Smooth muscle cell (in vitro differentiated cells): ENCODE measurements around the gene CDC25A. TPM values are rescaled to one million over a fixed set of nuclear protein-coding genes. Genes with fewer than 3 reads are reported as not detected.
A peak's percentile ranks its signal among the peaks of the same experiment; 100 is the strongest.

Experiments
- DNase-seq: peaks from one replicate; lab custom pipeline; 2025; ENCODE audit not compliant: unreplicated experiment; lab: John Stamatoyannopoulos, UW
- H2AFZ ChIP-seq: fragments of 200-600 bp; sonication (generic); 2 replicates; pipeline ENCODE4 v1.6.0; 2016; ENCODE audit warnings: antibody characterized with exemption, low read depth, mild to moderate bottlenecking
- H3F3A ChIP-seq: fragments of 200-600 bp; sonication (generic); 2 replicates; pipeline ENCODE4 v1.6.0; 2017; ENCODE audit warnings: antibody characterized with exemption, low read depth
- H3K27ac ChIP-seq: fragments of 200-600 bp; sonication (generic); 2 replicates; pipeline ENCODE4 v1.5.1; 2016; ENCODE audit warnings: low read depth, mild to moderate bottlenecking
- H3K27me3 ChIP-seq: fragments of 200-600 bp; sonication (generic); 2 replicates; pipeline ENCODE4 v1.6.1; 2016; ENCODE audit warnings: low read depth, mild to moderate bottlenecking
- H3K36me3 ChIP-seq: fragments of 200-600 bp; sonication (generic); 2 replicates; pipeline ENCODE4 v1.5.1; 2016; ENCODE audit warnings: low read depth
- H3K4me1 ChIP-seq: fragments of 200-600 bp; sonication (generic); 2 replicates; pipeline ENCODE4 v1.5.1; 2016; ENCODE audit warnings: low read depth
- H3K4me2 ChIP-seq: fragments of 200-600 bp; sonication (generic); 2 replicates; pipeline ENCODE4 v1.6.0; 2016; ENCODE audit warnings: mild to moderate bottlenecking
- H3K4me3 ChIP-seq: fragments of 200-600 bp; sonication (generic); 2 replicates; pipeline ENCODE4 v1.5.1; 2016; ENCODE audit warnings: mild to moderate bottlenecking
- H3K79me2 ChIP-seq: fragments of 200-600 bp; sonication (generic); 2 replicates; pipeline ENCODE4 v1.6.0; 2016; ENCODE audit warnings: low read depth, mild to moderate bottlenecking
- H3K9ac ChIP-seq: fragments of 200-600 bp; sonication (generic); 2 replicates; pipeline ENCODE4 v1.6.0; 2016; ENCODE audit warnings: low read depth
- H3K9me3 ChIP-seq: fragments of 200-600 bp; sonication (generic); replicated peaks from 2 replicates; pipeline ENCODE4 v1.5.1; 2016; ENCODE audit warnings: low read depth
- H4K20me1 ChIP-seq: fragments of 200-600 bp; sonication (generic); 2 replicates; pipeline ENCODE4 v1.6.0; 2016; ENCODE audit warnings: low read depth
- CTCF ChIP-seq: fragments of 200-600 bp; sonication (generic); IDR thresholded peaks from 2 replicates; pipeline ENCODE4 v1.5.1; 2017; ENCODE audit warnings: borderline replicate concordance, mild to moderate bottlenecking, antibody characterized with exemption; ENCODE audit not compliant: insufficient read depth, poor library complexity, severe bottlenecking
- WGBS: methylation state at CpG from one replicate; pipeline ENCODE4 v1.1.7; 2016; ENCODE audit warnings: low lambda C conversion rate; 5-methylcytosine and 5-hydroxymethylcytosine counted together
- polyA plus RNA-seq: library from polyadenylated mRNA; unstranded; fragments of >200 nt; fragmentation: Nextera tagmentation; extraction: Ambion mirVana; gene quantifications from 2 replicates; pipeline ENCODE4 v1.2.1, GENCODE V29; 2016
- total RNA-seq: library from RNA; depleted of rRNA; stranded (reverse); fragments of >200 nt; gene quantifications from 2 replicates; pipeline ENCODE4 v1.2.3, GENCODE V29; 2014

The CDC25A gene
- total RNA-seq (2.5 and 4.9 TPM in 2 replicates), polyA plus RNA-seq (4.2 and 4.7 TPM in 2 replicates)

GRCh38 chr3:48188266-48189201 lies at the start of gene CDC25A:
TSS of gene CDC25A (minus strand) at chr3:48188417. CDS start at chr3:48187947, 470 bp downstream.
- H3K9me3 ChIP-seq, result no peaks in the 10 kb centered on the region

GRCh38 chr3:48236531-48236930 lies 48.3 kb upstream of the CDC25A start:
- Histone ChIP-seq H3K4me1 (peaks cover 18% of the 10 kb centered on the region), H3F3A (peaks cover 5% of the 10 kb centered on the region), H3K27ac (no peak overlapping the region), H4K20me1 (no peaks in the 10 kb centered on the region), H3K4me3 (no peak overlapping the region), H2AFZ (no peak overlapping the region), H3K79me2 (no peaks in the 10 kb centered on the region), H3K36me3 (no peaks in the 10 kb centered on the region), H3K4me2 (no peak overlapping the region), H3K9me3 (no peaks in the 10 kb centered on the region), H3K9ac (no peak overlapping the region), H3K27me3 (no peaks in the 10 kb centered on the region)
- no peak for DNase-seq
- no peak for TF ChIP-seq CTCF
- WGBS, result 91% methylated on average over 1 of the region's 1 CpG

More at GRCh38 chr3:48188266-48189201, at the start of gene CDC25A:
- DNase-seq, result peak; percentile 79
- Histone ChIP-seq H3K4me2 (peak within 1 kb of the TSS; percentile 97), H3K79me2 (peaks cover 20% of the 10 kb centered on the region), H3K36me3 (no peaks in the 10 kb centered on the region), H3K27me3 (no peaks in the 10 kb centered on the region), H3F3A (no peaks in the 10 kb centered on the region), H3K9ac (peak within 1 kb of the TSS; percentile 67), H4K20me1 (no peaks in the 10 kb centered on the region), H2AFZ (peak within 1 kb of the TSS; percentile 95), H3K4me3 (peak within 1 kb of the TSS; percentile 84), H3K27ac (no peak within 1 kb of the TSS), H3K4me1 (peaks cover 5% of the 10 kb centered on the region)
- 9% methylated on average over 44 of the region's 44 CpGs for WGBS
- no peak for TF ChIP-seq CTCF

DNA sequence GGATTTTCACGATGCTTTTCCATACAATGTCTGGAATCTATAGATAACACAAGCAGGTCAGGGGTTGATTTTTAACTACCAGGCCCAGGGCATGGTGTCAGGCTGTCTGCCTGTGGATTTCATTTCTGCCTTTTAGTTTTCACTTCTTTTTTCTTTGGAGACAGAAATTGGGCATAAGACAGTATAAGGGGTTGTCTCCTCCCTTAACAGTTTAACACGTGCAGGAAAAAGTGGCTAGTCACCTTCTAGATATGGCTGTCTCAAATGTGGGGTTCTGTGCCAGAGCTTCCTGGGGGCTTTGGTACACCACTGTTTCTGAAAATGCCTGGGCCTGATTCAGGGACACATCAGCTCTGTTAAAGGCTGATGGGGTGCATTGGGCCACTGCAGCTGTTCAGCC lies 45.3 kb upstream of the CDC25A start:
- Histone ChIP-seq H3K36me3 (no peaks in the 10 kb centered on the region), H3K9ac (no peak overlapping the region), H3K9me3 (no peaks in the 10 kb centered on the region), H3K27me3 (no peaks in the 10 kb centered on the region), H3F3A (no peaks in the 10 kb centered on the region), H3K27ac (no peak overlapping the region), H3K79me2 (no peaks in the 10 kb centered on the region), H3K4me2 (no peak overlapping the region), H2AFZ (no peak overlapping the region), H3K4me3 (no peak overlapping the region), H3K4me1 (peaks cover 12% of the 10 kb centered on the region), H4K20me1 (no peaks in the 10 kb centered on the region)
- WGBS, result 98% methylated on average over 2 of the region's 2 CpGs
- no peak for DNase-seq
- no peak for TF ChIP-seq CTCF
